ENCODE data around the gene TAS2R41.

TAS2R41 gene

GRCh38 chr7:143504937-143505297 is 27.2 kb downstream of the TAS2R41 start:
- DNase-seq (ENCODE audit: extremely low read depth, low read depth) = no peak
- no peak for TF ChIP-seq CTCF (IDR thresholded peaks at IDR 0.05; ENCODE audit: low read depth, low read length, missing control alignments)
- no peak overlapping the region for H3K4me3 ChIP-seq (replicated peaks; ENCODE audit: low read depth, low read length)

- H3K4me3 ChIP-seq (replicated peaks; ENCODE audit: low read depth, low read length) = no peak overlapping the region
- DNase-seq (ENCODE audit: extremely low read depth, low read depth) = no peak
- TF ChIP-seq CTCF (IDR thresholded peaks at IDR 0.05; ENCODE audit: low read depth, low read length, missing control alignments) = no peak
Measured at GRCh38 chr7:143505838-143506237, 28.2 kb downstream of the TAS2R41 start.

- no peak overlapping the region for H3K4me3 ChIP-seq (replicated peaks; ENCODE audit: low read depth, low read length)
- DNase-seq (ENCODE audit: extremely low read depth, low read depth) = no peak
- TF ChIP-seq CTCF (IDR thresholded peaks at IDR 0.05; ENCODE audit: low read depth, low read length, missing control alignments) = no peak
Measured at GRCh38 chr7:143507094-143507518, 29.4 kb downstream of the TAS2R41 start.

GRCh38 chr7:143507534-143508055 is 29.9 kb downstream of the TAS2R41 start:
- TF ChIP-seq CTCF (IDR thresholded peaks at IDR 0.05; ENCODE audit: low read depth, low read length, missing control alignments) = no peak
- no peak for DNase-seq (ENCODE audit: extremely low read depth, low read depth)
- H3K4me3 ChIP-seq (replicated peaks; ENCODE audit: low read depth, low read length) = no peak overlapping the region

GRCh38 chr7:143510854-143511592 is 33.4 kb downstream of the TAS2R41 start:
- DNase-seq (ENCODE audit: extremely low read depth, low read depth) = no peak
- TF ChIP-seq CTCF (IDR thresholded peaks at IDR 0.05; ENCODE audit: low read depth, low read length, missing control alignments) = no peak
- no peak overlapping the region for H3K4me3 ChIP-seq (replicated peaks; ENCODE audit: low read depth, low read length)

GRCh38 chr7:143511593-143512047 is 33.9 kb downstream of the TAS2R41 start:
- TF ChIP-seq CTCF (IDR thresholded peaks at IDR 0.05; ENCODE audit: low read depth, low read length, missing control alignments) = no peak
- no peak overlapping the region for H3K4me3 ChIP-seq (replicated peaks; ENCODE audit: low read depth, low read length)
- DNase-seq (ENCODE audit: extremely low read depth, low read depth) = no peak
